Kidney (tissue), 14 donors: ENCODE data around the gene FAM3C. TPM values are rescaled to one million over a fixed set of nuclear protein-coding genes. Genes with fewer than 3 reads are reported as not detected.

Experiments
- DNase-seq, 5 donors: peaks; one replicate each; pipeline ENCODE4 v3.0.0-alpha.2; 2013 to 2020
- FAIRE-seq: peaks from 2 replicates; lab custom pipeline; 2012; peaks lifted over from hg19 to GRCh38; lab: Jason Lieb, UNC
- H3K27ac ChIP-seq, 2 donors: one replicate each; pipeline ENCODE4 v1.7.0; 2013; ENCODE audit warnings: low read depth in 2 of 2, low read length in 2 of 2, inconsistent platforms in 1 of 2
- H3K27me3 ChIP-seq: one replicate; pipeline ENCODE4 v1.7.1; 2013; ENCODE audit warnings: low read length, inconsistent platforms; ENCODE audit not compliant: control insufficient read depth, insufficient read depth
- H3K36me3 ChIP-seq, 3 donors: one replicate each; pipeline versions ENCODE4 v1.7.0 to v1.7.1; 2013; ENCODE audit warnings: low read length in 3 of 3, control low read depth in 1 of 3, inconsistent platforms in 1 of 3; ENCODE audit not compliant: insufficient read depth in 3 of 3, control insufficient read depth in 2 of 3
- H3K4me1 ChIP-seq, 3 donors: one replicate each; pipeline versions ENCODE4 v1.7.0 to v1.7.1; 2013; ENCODE audit warnings: low read length in 3 of 3, inconsistent platforms in 1 of 3, low read depth in 1 of 3; ENCODE audit not compliant: control insufficient read depth in 2 of 3, insufficient read depth in 2 of 3
- H3K4me3 ChIP-seq, 3 donors: one replicate each; pipeline versions ENCODE4 v1.7.0 to v1.8.1; 2013; ENCODE audit warnings: low read length in 3 of 3, control low read depth in 1 of 3, inconsistent platforms in 1 of 3
- H3K9ac ChIP-seq, 3 donors: one replicate each; pipeline versions ENCODE4 v1.7.0 to v1.7.1; 2013; ENCODE audit warnings: low read length in 3 of 3, control low read depth in 1 of 3, inconsistent platforms in 1 of 3
- H3K9me3 ChIP-seq, 3 donors: one replicate each; pipeline versions ENCODE4 v1.7.0 to v1.7.1; 2013; ENCODE audit warnings: low read length in 3 of 3, control low read depth in 1 of 3, inconsistent platforms in 1 of 3; ENCODE audit not compliant: control insufficient read depth in 2 of 3, insufficient read depth in 1 of 3
- intact Hi-C: fragments of 100-400 bp; cut with DNase I; formaldehyde crosslinking; loops from one replicate; pipeline ENCODE4 v1.11.1; 2022
- polyA plus RNA-seq: library from polyadenylated mRNA; stranded (reverse); fragments of 350-450 nt; fragmentation: Illumina TruSeq; extraction: RNeasy Lipid Tissue Mini Kit (QIAGEN cat#74804); gene quantifications from one replicate; pipeline ENCODE4 v1.2.3, GENCODE V29; 2014; ENCODE audit warnings: low read depth, low replicate concordance; ENCODE audit not compliant: insufficient read depth
- total RNA-seq: library from RNA; stranded (reverse); fragmentation: NEBNext Ultra II Directional; extraction: Animal tissue kit (Norgen Biotek cat#: 25700); gene quantifications from one replicate; pipeline ENCODE4 v1.2.1, GENCODE V29; 2021
- TF ChIP-seq, protein P1 (sequence below): IDR thresholded peaks from 3 replicates; pipeline ENCODE4 v1.5.1; 2012; ENCODE audit warnings: mild to moderate bottlenecking, moderate library complexity, borderline replicate concordance; ENCODE audit not compliant: insufficient read depth; ENCODE audit errors: extremely low read depth
- donor health status: control.
- donor health status: control.
- donor health status: control.
- donor health status: control.
- donor health status: control.
- donor health status: DM: yes; HTN: yes; CAD: no.
- donor health status: Normal renal cell carcinoma (clear cell type).

The FAM3C gene
- total and polyA plus RNA-seq, 2 donors from 2014 or later = 49.5 to 82.6 TPM

DNA sequence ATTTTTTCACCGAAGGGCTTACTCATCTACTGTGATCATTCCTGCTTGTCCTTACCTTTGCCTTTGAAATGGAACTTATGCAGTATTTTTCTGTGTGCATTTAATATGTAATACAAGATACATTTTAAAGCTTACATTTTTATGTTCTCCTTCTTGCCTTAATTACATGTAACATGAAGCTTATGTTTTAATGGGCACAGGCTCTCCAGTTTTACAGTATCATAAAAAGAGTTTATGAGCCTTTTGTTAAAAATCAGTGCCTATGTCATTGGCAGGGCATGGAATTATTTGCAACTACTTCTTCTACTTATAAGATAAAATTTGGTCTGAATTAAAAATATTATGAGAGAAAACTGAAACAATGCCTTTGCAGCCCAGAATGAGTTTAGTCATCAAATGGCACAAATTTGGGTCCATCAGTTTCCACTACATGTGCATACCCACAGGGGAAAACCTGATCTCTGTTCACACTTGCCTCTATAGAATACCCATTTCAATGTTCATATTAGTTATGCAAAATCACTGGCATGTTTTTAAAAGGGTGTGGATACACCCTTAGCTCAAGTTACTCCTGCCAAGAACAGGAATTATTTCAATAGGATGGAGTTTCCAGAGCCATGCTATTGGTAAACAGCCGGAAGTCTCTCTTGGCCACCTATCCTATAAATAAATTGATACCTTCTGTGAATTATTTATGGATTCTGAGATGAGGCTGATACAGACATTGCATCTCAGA is 95.3 kb downstream of the FAM3C start:
- H3K27me3 ChIP-seq = no peaks in the 10 kb centered on the region
- DNase-seq = no peak
- TF ChIP-seq, protein P1, sequence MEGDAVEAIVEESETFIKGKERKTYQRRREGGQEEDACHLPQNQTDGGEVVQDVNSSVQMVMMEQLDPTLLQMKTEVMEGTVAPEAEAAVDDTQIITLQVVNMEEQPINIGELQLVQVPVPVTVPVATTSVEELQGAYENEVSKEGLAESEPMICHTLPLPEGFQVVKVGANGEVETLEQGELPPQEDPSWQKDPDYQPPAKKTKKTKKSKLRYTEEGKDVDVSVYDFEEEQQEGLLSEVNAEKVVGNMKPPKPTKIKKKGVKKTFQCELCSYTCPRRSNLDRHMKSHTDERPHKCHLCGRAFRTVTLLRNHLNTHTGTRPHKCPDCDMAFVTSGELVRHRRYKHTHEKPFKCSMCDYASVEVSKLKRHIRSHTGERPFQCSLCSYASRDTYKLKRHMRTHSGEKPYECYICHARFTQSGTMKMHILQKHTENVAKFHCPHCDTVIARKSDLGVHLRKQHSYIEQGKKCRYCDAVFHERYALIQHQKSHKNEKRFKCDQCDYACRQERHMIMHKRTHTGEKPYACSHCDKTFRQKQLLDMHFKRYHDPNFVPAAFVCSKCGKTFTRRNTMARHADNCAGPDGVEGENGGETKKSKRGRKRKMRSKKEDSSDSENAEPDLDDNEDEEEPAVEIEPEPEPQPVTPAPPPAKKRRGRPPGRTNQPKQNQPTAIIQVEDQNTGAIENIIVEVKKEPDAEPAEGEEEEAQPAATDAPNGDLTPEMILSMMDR = no peak
- intact Hi-C loops = no loop called here
- no peak overlapping the region for H3K4me3 ChIP-seq
- no peaks in the 10 kb centered on the region for H3K36me3 ChIP-seq
- H3K9me3 ChIP-seq = no peaks in the 10 kb centered on the region
- no peaks in the 10 kb centered on the region for H3K4me1 ChIP-seq
- H3K9ac ChIP-seq = no peak overlapping the region
- no peak for FAIRE-seq
- H3K27ac ChIP-seq = no peak overlapping the region

Other genes with a start within 250 kb of the FAM3C start
- gene WNT16, start 67.3 kb downstream of the FAM3C start, total RNA-seq = not detected
- not detected for gene WNT16, start 67.3 kb downstream of the FAM3C start, polyA plus RNA-seq